Sigmoid colon (tissue), 7 donors: ENCODE results near the gene HLF. TPM values are rescaled to one million over a fixed set of nuclear protein-coding genes. Genes with fewer than 3 reads are reported as not detected.

Experiments used
- DNase-seq: peaks from one replicate; pipeline ENCODE4 v3.0.0-alpha.2; 2019
- H3K27ac ChIP-seq, 4 donors: fragments of 200-600 bp; sonication (generic); one replicate each; pipeline ENCODE4 v1.5.1; 2016 to 2019; ENCODE audit warnings: mild to moderate bottlenecking in 1 of 4
- H3K27me3 ChIP-seq, 3 donors: fragments of 200-600 bp; sonication (generic); one replicate each; pipeline ENCODE4 v1.5.1; 2019; ENCODE audit warnings: mild to moderate bottlenecking in 1 of 3
- H3K36me3 ChIP-seq, 4 donors: fragments of 200-600 bp; sonication (generic); one replicate each; pipeline ENCODE4 v1.5.1; 2016 to 2019
- H3K4me1 ChIP-seq, 4 donors: fragments of 200-600 bp; sonication (generic); one replicate each; pipeline ENCODE4 v1.5.1; 2017 to 2019
- H3K4me3 ChIP-seq, 4 donors: fragments of 200-600 bp; sonication (generic); one replicate each; pipeline ENCODE4 v1.5.1; 2017 to 2019; ENCODE audit warnings: mild to moderate bottlenecking in 2 of 4, moderate library complexity in 1 of 4
- H3K9me3 ChIP-seq, 4 donors: fragments of 200-600 bp in 3 of 4; sonication (generic) in 3 of 4; one replicate each; pipeline versions ENCODE4 v1.5.1 to v1.6.1; 2013 to 2019
- CTCF ChIP-seq, 4 experiments: fragments of 450-650 bp in 3 of 4; fragments of 200-600 bp in 1 of 4; IDR thresholded peaks; one replicate each; pipeline ENCODE4 v1.5.1; 2016 to 2019; ENCODE audit warnings: antibody characterized with exemption in 4 of 4, mild to moderate bottlenecking in 3 of 4, moderate library complexity in 2 of 4
- EP300 ChIP-seq, 4 donors: sonication (generic); formaldehyde crosslinking; IDR thresholded peaks; one replicate each; pipeline ENCODE4 v1.6.1; 2017; ENCODE audit warnings: antibody characterized with exemption in 4 of 4
- POLR2A ChIP-seq, 2 donors: fragments of 450-650 bp; IDR thresholded peaks; one replicate each; pipeline ENCODE4 v1.6.1; 2016; ENCODE audit warnings: antibody characterized with exemption in 2 of 2, mild to moderate bottlenecking in 2 of 2, moderate library complexity in 2 of 2
- POLR2AphosphoS5 ChIP-seq, 4 donors: sonication (generic); formaldehyde crosslinking; IDR thresholded peaks; one replicate each; pipeline ENCODE4 v1.6.1; 2017; ENCODE audit warnings: antibody characterized with exemption in 4 of 4
- WGBS, 2 donors: extraction: QIAGEN DNeasy Blood & Tissue Kit; methylation state at CpG; one replicate each; pipeline ENCODE4 v1.1.7; 2013; 5-methylcytosine and 5-hydroxymethylcytosine counted together
- intact Hi-C: fragments of 100-400 bp; cut with DNase I; formaldehyde crosslinking; loops from one replicate; pipeline ENCODE4 v1.15.1; 2023
- polyA plus RNA-seq, 3 donors: library from polyadenylated mRNA; stranded (reverse); fragments of 200-250 nt; gene quantifications; one replicate each; pipeline ENCODE4 v1.2.3, GENCODE V29; 2013
- total RNA-seq, 4 donors: library from RNA; depleted of rRNA; stranded (reverse); fragments of >200 nt; gene quantifications; one replicate each; pipeline ENCODE4 v1.1.0, GENCODE V29; 2016
- donor health status: healthy with polysubstance abuse.
- donor health status: Bipolar disorder and iron deficiency.
- donor health status: healthy.

HLF gene
- total and polyA plus RNA-seq, 7 donors, result 0.92 to 54.0 (median 41.7) TPM

- no peak for DNase-seq
- Histone ChIP-seq H3K27me3 (no peaks in the 10 kb centered on the region), H3K36me3 (no peaks in the 10 kb centered on the region), H3K4me3 (no peak overlapping the region), H3K27ac (peak overlapping the region in 1 of 4 donors; percentile 33), H3K4me1 (peaks cover 0 to 51% (median 25%) of the 10 kb centered on the region in 4 donors), H3K9me3 (no peaks in the 10 kb centered on the region)
- TF ChIP-seq POLR2AphosphoS5 (IDR thresholded peaks at IDR 0.05) (no peak), CTCF (IDR thresholded peaks at IDR 0.05) (no peak), POLR2A (IDR thresholded peaks at IDR 0.05) (no peak), EP300 (IDR thresholded peaks at IDR 0.05) (no peak)
- intact Hi-C loops, result no loop called here
- WGBS, 2 donors, result 84 to 85% methylated on average over 6 of the region's 6 CpGs
Observed at GRCh38 chr17:55305321-55306087, 40.7 kb downstream of the HLF start.

GRCh38 chr17:55307879-55308278 lies 43.1 kb downstream of the HLF start:
- Histone ChIP-seq H3K9me3 (no peaks in the 10 kb centered on the region), H3K36me3 (no peaks in the 10 kb centered on the region), H3K4me1 (peaks cover 0 to 35% (median 9%) of the 10 kb centered on the region in 4 donors), H3K4me3 (no peak overlapping the region), H3K27ac (no peak overlapping the region), H3K27me3 (no peaks in the 10 kb centered on the region)
- WGBS, 2 donors, result 86 to 89% methylated on average over 7 of the region's 7 CpGs
- no peak for DNase-seq
- TF ChIP-seq POLR2AphosphoS5 (IDR thresholded peaks at IDR 0.05) (no peak), POLR2A (IDR thresholded peaks at IDR 0.05) (no peak), EP300 (IDR thresholded peaks at IDR 0.05) (no peak), CTCF (IDR thresholded peaks at IDR 0.05) (no peak)
- intact Hi-C loops, result no loop called here

- WGBS, 2 donors, result 87 to 89% methylated on average over 9 of the region's 9 CpGs
- Histone ChIP-seq H3K9me3 (no peaks in the 10 kb centered on the region), H3K27ac (no peak overlapping the region), H3K4me1 (peaks cover 0 to 26% (median 7%) of the 10 kb centered on the region in 4 donors), H3K27me3 (no peaks in the 10 kb centered on the region), H3K36me3 (peaks cover 0 to under 1% (median 0%) of the 10 kb centered on the region in 4 donors), H3K4me3 (no peak overlapping the region)
- TF ChIP-seq EP300 (IDR thresholded peaks at IDR 0.05) (no peak), POLR2AphosphoS5 (IDR thresholded peaks at IDR 0.05) (no peak), POLR2A (IDR thresholded peaks at IDR 0.05) (no peak), CTCF (IDR thresholded peaks at IDR 0.05) (no peak)
- no peak for DNase-seq
- intact Hi-C loops, result no loop called here
Observed at GRCh38 chr17:55308613-55309391, 44.0 kb downstream of the HLF start.

GRCh38 chr17:55311767-55312375 lies 47.1 kb downstream of the HLF start:
- H3K4me1 ChIP-seq, result peaks cover 0 to under 1% (median 0%) of the 10 kb centered on the region in 4 donors
- peaks cover 0 to 31% (median 8%) of the 10 kb centered on the region in 4 donors for H3K36me3 ChIP-seq
- 93 to 94% methylated on average over 7 of the region's 7 CpGs for WGBS, 2 donors
- TF ChIP-seq POLR2AphosphoS5 (IDR thresholded peaks at IDR 0.05), result no peak
- no peak for TF ChIP-seq CTCF (IDR thresholded peaks at IDR 0.05)
- TF ChIP-seq EP300 (IDR thresholded peaks at IDR 0.05), result no peak
- TF ChIP-seq POLR2A (IDR thresholded peaks at IDR 0.05), result no peak
- H3K27ac ChIP-seq, result no peak overlapping the region
- DNase-seq, result no peak
- H3K27me3 ChIP-seq, result no peaks in the 10 kb centered on the region
- H3K4me3 ChIP-seq, result no peak overlapping the region
- H3K9me3 ChIP-seq, result no peaks in the 10 kb centered on the region
- intact Hi-C loops, result no loop called here
